ENCODE data around the gene HNRNPH3.
"Not testable (repeated sequence)": the region's sequence is repeated elsewhere in the genome, so short reads cannot be mapped to it uniquely, and the experiment has no call there.

Gene HNRNPH3

DNA sequence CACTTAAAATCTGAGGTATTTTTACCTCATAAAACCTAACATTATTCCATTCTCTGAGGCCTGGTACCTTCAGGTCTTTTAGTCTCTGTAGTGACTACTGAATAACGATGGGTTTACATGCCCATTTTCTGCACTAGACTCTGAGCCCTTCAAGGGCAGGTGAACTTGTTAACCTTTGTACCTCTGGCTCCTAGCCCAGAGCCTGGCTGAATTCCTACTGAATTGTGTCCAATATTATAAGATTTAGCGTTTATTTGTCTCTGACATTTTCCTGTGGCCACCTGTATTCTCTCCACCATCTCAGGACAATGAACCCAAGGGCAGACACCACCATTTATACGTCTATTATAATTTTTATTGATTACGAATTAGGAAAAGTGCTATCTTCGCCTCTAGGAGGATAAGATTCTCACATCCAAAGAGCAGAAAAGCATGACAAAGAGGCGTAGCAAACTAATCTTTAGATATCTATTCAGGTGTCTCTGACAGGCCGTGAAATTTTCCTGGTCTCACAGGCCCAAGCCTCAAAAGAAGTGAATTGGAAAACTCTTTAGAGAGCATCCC, 27.9 kb upstream of the HNRNPH3 start:
- no peak overlapping the region for H3K27ac ChIP-seq (ENCODE audit: low read length)
- H3K27me3 ChIP-seq (ENCODE audit: control insufficient read depth, insufficient read depth, low read length): no peaks in the 10 kb centered on the region
- no peak for DNase-seq (ENCODE audit: low read depth, low spot score)
- WGBS (ENCODE audit: insufficient coverage, insufficient read length): no CpG with 5 or more reads among the region's 7 CpGs
- H3K4me3 ChIP-seq (ENCODE audit: low read length): no peak overlapping the region
- no peaks in the 10 kb centered on the region for H3K9me3 ChIP-seq (ENCODE audit: control insufficient read depth, insufficient read depth, low read length)
- no peaks in the 10 kb centered on the region for H3K36me3 ChIP-seq (ENCODE audit: control insufficient read depth, insufficient read depth, low read length)
- no peaks in the 10 kb centered on the region for H3K4me1 ChIP-seq (ENCODE audit: control insufficient read depth, insufficient read depth, low read length)

DNA sequence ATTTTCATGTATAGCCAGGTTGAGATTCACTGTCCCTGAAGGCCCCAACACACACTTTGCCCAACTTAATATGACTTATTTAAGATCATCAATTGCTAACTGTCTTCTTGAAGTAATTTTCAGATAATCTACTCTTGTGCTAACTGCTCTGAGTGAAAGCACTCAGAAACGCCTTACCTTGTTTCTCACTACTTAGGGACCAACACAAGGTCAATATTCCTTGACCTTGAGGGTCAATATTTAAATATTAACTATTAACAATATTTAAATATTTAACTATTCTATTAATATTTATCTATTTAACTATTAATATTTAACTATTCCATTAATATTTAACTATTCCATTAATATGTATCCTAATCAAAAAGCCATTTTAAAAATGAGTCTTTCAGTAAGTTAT, 26.0 kb upstream of the HNRNPH3 start:
- H3K4me1 ChIP-seq (ENCODE audit: control insufficient read depth, insufficient read depth, low read length): no peaks in the 10 kb centered on the region
- no peak for DNase-seq (ENCODE audit: low read depth, low spot score)
- no peaks in the 10 kb centered on the region for H3K27me3 ChIP-seq (ENCODE audit: control insufficient read depth, insufficient read depth, low read length)
- H3K36me3 ChIP-seq (ENCODE audit: control insufficient read depth, insufficient read depth, low read length): no peaks in the 10 kb centered on the region
- H3K4me3 ChIP-seq (ENCODE audit: low read length): no peak overlapping the region
- H3K27ac ChIP-seq (ENCODE audit: low read length): no peak overlapping the region
- H3K9me3 ChIP-seq (ENCODE audit: control insufficient read depth, insufficient read depth, low read length): no peaks in the 10 kb centered on the region
- WGBS (ENCODE audit: insufficient coverage, insufficient read length): no CpG with 5 or more reads among the region's 1 CpG

DNA sequence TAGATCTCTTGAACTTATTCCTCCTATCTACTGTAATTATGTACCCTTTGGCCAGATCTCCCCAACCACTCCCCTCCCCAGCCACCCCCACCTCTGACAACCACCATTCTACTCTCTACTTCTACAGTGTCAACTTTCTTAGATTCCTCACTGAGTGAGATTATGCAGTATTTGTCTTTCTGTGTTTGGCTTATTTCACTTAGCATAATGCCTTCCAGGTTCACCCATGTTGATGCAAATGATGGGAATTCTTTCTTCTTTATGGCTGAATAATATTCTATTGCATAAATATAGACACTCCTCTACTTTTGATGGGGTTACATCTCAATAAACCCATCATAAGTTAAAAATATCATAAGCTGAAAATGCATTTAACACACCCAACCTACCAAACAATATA, 21.3 kb upstream of the HNRNPH3 start:
- H3K27ac ChIP-seq (ENCODE audit: low read length): no peak overlapping the region
- H3K9me3 ChIP-seq (ENCODE audit: control insufficient read depth, insufficient read depth, low read length): no peaks in the 10 kb centered on the region
- H3K36me3 ChIP-seq (ENCODE audit: control insufficient read depth, insufficient read depth, low read length): no peaks in the 10 kb centered on the region
- H3K4me1 ChIP-seq (ENCODE audit: control insufficient read depth, insufficient read depth, low read length): no peaks in the 10 kb centered on the region
- DNase-seq (ENCODE audit: low read depth, low spot score): no peak
- H3K27me3 ChIP-seq (ENCODE audit: control insufficient read depth, insufficient read depth, low read length): no peaks in the 10 kb centered on the region
- no peak overlapping the region for H3K4me3 ChIP-seq (ENCODE audit: low read length)

DNA sequence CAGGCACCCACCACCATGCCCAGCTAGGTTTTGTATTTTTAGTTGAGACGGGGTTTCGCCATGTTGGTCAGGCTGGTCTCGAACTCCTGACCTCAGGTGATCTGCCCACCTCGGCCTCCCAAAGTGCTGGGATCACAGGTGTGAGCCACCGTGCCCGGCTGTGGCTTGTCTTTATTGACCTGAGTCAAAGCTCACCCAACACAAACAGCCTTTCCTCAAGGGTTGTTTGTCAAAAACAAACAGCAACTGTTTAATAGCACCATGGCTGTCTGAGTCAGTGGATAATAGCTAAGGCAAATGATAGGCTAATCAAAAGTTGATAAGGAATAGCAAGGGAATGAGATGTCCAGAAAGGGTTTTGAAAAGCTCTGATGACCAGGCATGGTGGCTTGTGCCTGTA, 16.9 kb upstream of the HNRNPH3 start:
- H3K27ac ChIP-seq (ENCODE audit: low read length); H3K9me3 ChIP-seq (ENCODE audit: control insufficient read depth, insufficient read depth, low read length); H3K4me3 ChIP-seq (ENCODE audit: low read length); DNase-seq (ENCODE audit: low read depth, low spot score); H3K27me3 ChIP-seq (ENCODE audit: control insufficient read depth, insufficient read depth, low read length); H3K4me1 ChIP-seq (ENCODE audit: control insufficient read depth, insufficient read depth, low read length); H3K36me3 ChIP-seq (ENCODE audit: control insufficient read depth, insufficient read depth, low read length): not testable (repeated sequence)
- WGBS (ENCODE audit: insufficient coverage, insufficient read length): no CpG with 5 or more reads among the region's 6 CpGs

DNA sequence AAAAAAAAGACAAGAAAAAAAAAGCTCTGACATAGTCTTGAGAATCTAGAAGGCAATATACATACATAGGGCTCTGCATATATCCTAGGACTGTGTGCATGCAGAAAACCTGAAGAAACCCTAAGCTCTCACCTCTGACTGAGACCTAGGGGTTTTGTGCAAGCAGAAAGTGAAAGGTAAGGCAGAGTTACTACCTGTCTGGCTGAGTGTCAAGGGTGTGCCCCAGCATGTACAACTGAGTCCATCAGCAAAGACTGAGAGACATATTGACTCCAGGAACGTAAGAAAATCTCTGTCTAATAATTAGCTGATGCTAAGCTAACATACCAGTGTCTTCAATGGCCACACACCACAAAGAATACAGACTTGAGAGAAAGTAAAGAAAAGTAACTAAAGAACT, 16.3 kb upstream of the HNRNPH3 start:
- Histone ChIP-seq H3K27ac (ENCODE audit: low read length) (no peak overlapping the region), H3K36me3 (ENCODE audit: control insufficient read depth, insufficient read depth, low read length) (no peaks in the 10 kb centered on the region), H3K4me1 (ENCODE audit: control insufficient read depth, insufficient read depth, low read length) (no peaks in the 10 kb centered on the region; the same call in 1 of the 2 replicates), H3K9me3 (ENCODE audit: control insufficient read depth, insufficient read depth, low read length) (no peaks in the 10 kb centered on the region), H3K27me3 (ENCODE audit: control insufficient read depth, insufficient read depth, low read length) (no peaks in the 10 kb centered on the region), H3K4me3 (ENCODE audit: low read length) (no peak overlapping the region)
- no peak for DNase-seq (ENCODE audit: low read depth, low spot score)
- no CpG with 5 or more reads among the region's 1 CpG for WGBS (ENCODE audit: insufficient coverage, insufficient read length)

- no CpG with 5 or more reads among the region's 1 CpG for WGBS (ENCODE audit: insufficient coverage, insufficient read length)
- Histone ChIP-seq H3K36me3 (ENCODE audit: control insufficient read depth, insufficient read depth, low read length) (no peaks in the 10 kb centered on the region), H3K4me3 (ENCODE audit: low read length) (no peak overlapping the region), H3K4me1 (ENCODE audit: control insufficient read depth, insufficient read depth, low read length) (no peaks in the 10 kb centered on the region; the same call in 1 of the 2 replicates), H3K27ac (ENCODE audit: low read length) (no peak overlapping the region), H3K27me3 (ENCODE audit: control insufficient read depth, insufficient read depth, low read length) (no peaks in the 10 kb centered on the region), H3K9me3 (ENCODE audit: control insufficient read depth, insufficient read depth, low read length) (no peaks in the 10 kb centered on the region)
- DNase-seq (ENCODE audit: low read depth, low spot score): no peak
Measured at GRCh38 chr10:68318331-68319059, 13.4 kb upstream of the HNRNPH3 start.

DNA sequence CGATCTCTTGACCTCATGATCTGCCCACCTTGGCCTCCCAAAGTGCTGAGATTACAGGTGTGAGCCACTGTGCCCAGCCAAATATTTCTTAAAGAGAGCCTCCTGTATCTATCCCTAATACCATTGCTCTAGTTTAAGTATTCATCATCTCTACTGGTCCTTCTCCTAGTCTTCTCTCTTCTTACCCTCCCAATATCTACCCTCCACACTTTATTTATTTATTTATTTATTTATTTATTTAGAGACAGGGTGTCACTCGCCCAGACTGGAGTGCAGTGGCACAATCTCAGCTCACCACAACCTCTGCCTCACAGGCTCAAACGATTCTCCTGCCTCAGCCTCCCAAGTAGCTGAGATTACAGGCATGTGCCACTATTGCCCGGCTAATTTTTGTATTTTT, 7.5 kb upstream of the HNRNPH3 start:
- not testable (repeated sequence) for H3K27me3 ChIP-seq (ENCODE audit: control insufficient read depth, insufficient read depth, low read length); H3K9me3 ChIP-seq (ENCODE audit: control insufficient read depth, insufficient read depth, low read length); H3K27ac ChIP-seq (ENCODE audit: low read length); H3K36me3 ChIP-seq (ENCODE audit: control insufficient read depth, insufficient read depth, low read length); H3K4me1 ChIP-seq (ENCODE audit: control insufficient read depth, insufficient read depth, low read length); H3K4me3 ChIP-seq (ENCODE audit: low read length); DNase-seq (ENCODE audit: low read depth, low spot score)
- WGBS (ENCODE audit: insufficient coverage, insufficient read length): no CpG with 5 or more reads among the region's 4 CpGs

GRCh38 chr10:68327889-68328786, 3.7 kb upstream of the HNRNPH3 start:
- no peak for DNase-seq (ENCODE audit: low read depth, low spot score)
- H3K36me3 ChIP-seq (ENCODE audit: control insufficient read depth, insufficient read depth, low read length): no peaks in the 10 kb centered on the region
- H3K4me3 ChIP-seq (ENCODE audit: low read length): no peak overlapping the region
- H3K27ac ChIP-seq (ENCODE audit: low read length): no peak overlapping the region
- H3K9me3 ChIP-seq (ENCODE audit: control insufficient read depth, insufficient read depth, low read length): no peaks in the 10 kb centered on the region
- no peaks in the 10 kb centered on the region for H3K27me3 ChIP-seq (ENCODE audit: control insufficient read depth, insufficient read depth, low read length)
- no peaks in the 10 kb centered on the region for H3K4me1 ChIP-seq (ENCODE audit: control insufficient read depth, insufficient read depth, low read length)
- no CpG with 5 or more reads among the region's 4 CpGs for WGBS (ENCODE audit: insufficient coverage, insufficient read length)

GRCh38 chr10:68329506-68329861, 2.4 kb upstream of the HNRNPH3 start:
- Histone ChIP-seq H3K36me3 (ENCODE audit: control insufficient read depth, insufficient read depth, low read length) (no peaks in the 10 kb centered on the region), H3K27me3 (ENCODE audit: control insufficient read depth, insufficient read depth, low read length) (no peaks in the 10 kb centered on the region), H3K9me3 (ENCODE audit: control insufficient read depth, insufficient read depth, low read length) (no peaks in the 10 kb centered on the region), H3K4me1 (ENCODE audit: control insufficient read depth, insufficient read depth, low read length) (no peaks in the 10 kb centered on the region), H3K27ac (ENCODE audit: low read length) (no peak overlapping the region), H3K4me3 (ENCODE audit: low read length) (no peak overlapping the region)
- no CpG with 5 or more reads among the region's 1 CpG for WGBS (ENCODE audit: insufficient coverage, insufficient read length)
- no peak for DNase-seq (ENCODE audit: low read depth, low spot score)

GRCh38 chr10:68330852-68331454, 911 bp upstream of the HNRNPH3 start:
- peak overlapping the region; percentile 80 for H3K4me3 ChIP-seq (ENCODE audit: low read length)
- H3K27ac ChIP-seq (ENCODE audit: low read length): no peak overlapping the region
- no peak for DNase-seq (ENCODE audit: low read depth, low spot score)
- WGBS (ENCODE audit: insufficient coverage, insufficient read length): no CpG with 5 or more reads among the region's 29 CpGs
- no peaks in the 10 kb centered on the region for H3K36me3 ChIP-seq (ENCODE audit: control insufficient read depth, insufficient read depth, low read length)
- no peaks in the 10 kb centered on the region for H3K4me1 ChIP-seq (ENCODE audit: control insufficient read depth, insufficient read depth, low read length)
- no peaks in the 10 kb centered on the region for H3K27me3 ChIP-seq (ENCODE audit: control insufficient read depth, insufficient read depth, low read length)
- H3K9me3 ChIP-seq (ENCODE audit: control insufficient read depth, insufficient read depth, low read length): no peaks in the 10 kb centered on the region

Measured in iPS DF 6.9 (cell line).